OCI-LY7 (cell line): Measurements from ENCODE around the gene USE1.

ENCODE experiments used
- EZH2phosphoT487 ChIP-seq: fragments of 200-600 bp; sonication (generic); IDR thresholded peaks from 2 replicates; pipeline ENCODE4 v1.6.1; 2018; ENCODE audit warnings: low read depth, borderline replicate concordance, mild to moderate bottlenecking, mixed run types, antibody characterized with exemption, low read length, moderate library complexity, mixed read lengths
- TF ChIP-seq, protein P1 (sequence below): fragments of 200-600 bp; sonication (generic); conservative IDR thresholded peaks from 2 replicates; pipeline ENCODE4 v1.5.1; 2014; ENCODE audit warnings: mild to moderate bottlenecking, antibody characterized with exemption, low read length, moderate library complexity, mixed read lengths

DNA sequence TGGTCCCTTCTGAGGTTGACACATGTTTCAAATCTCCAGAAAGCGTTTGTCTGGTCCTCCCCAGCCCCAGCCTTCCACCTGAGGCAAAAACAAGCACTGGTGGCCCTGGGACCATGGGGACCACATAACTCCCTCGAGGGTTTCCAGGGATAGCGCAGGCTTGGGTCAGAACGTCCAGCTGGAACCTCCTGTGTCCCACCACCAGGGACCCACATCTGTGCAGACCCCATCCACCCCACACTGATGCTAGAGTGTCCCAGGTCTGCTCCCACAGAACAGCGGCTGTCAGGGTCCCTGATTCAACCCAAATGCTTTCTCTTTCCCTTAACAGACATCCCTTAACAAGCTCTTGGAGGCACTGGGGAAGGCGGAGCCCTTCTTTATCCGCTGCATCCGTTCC is 29.6 kb upstream of the USE1 start:
- TF ChIP-seq, protein P1, sequence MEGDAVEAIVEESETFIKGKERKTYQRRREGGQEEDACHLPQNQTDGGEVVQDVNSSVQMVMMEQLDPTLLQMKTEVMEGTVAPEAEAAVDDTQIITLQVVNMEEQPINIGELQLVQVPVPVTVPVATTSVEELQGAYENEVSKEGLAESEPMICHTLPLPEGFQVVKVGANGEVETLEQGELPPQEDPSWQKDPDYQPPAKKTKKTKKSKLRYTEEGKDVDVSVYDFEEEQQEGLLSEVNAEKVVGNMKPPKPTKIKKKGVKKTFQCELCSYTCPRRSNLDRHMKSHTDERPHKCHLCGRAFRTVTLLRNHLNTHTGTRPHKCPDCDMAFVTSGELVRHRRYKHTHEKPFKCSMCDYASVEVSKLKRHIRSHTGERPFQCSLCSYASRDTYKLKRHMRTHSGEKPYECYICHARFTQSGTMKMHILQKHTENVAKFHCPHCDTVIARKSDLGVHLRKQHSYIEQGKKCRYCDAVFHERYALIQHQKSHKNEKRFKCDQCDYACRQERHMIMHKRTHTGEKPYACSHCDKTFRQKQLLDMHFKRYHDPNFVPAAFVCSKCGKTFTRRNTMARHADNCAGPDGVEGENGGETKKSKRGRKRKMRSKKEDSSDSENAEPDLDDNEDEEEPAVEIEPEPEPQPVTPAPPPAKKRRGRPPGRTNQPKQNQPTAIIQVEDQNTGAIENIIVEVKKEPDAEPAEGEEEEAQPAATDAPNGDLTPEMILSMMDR = no peak
- TF ChIP-seq EZH2phosphoT487 = no peak
